Adipocyte (in vitro differentiated cells): ENCODE data around the gene AFAP1.
A peak's percentile ranks its signal among the peaks of the same experiment; 100 is the strongest.

Experiments used
- DNase-seq: peaks from one replicate; pipeline ENCODE4 v3.0.0-alpha.2; 2015; ENCODE audit warnings: low read depth
- H3K27me3 ChIP-seq: replicated peaks from 2 replicates; pipeline ENCODE4 v1.7.0; 2013; ENCODE audit warnings: mild to moderate bottlenecking, low read length, moderate library complexity; ENCODE audit not compliant: control insufficient read depth, insufficient read depth
- H3K36me3 ChIP-seq: 2 replicates; pipeline ENCODE4 v1.7.0; 2013; ENCODE audit warnings: low read length, mild to moderate bottlenecking, moderate library complexity; ENCODE audit not compliant: control insufficient read depth, insufficient read depth, severe bottlenecking
- H3K4me1 ChIP-seq: 2 replicates; pipeline ENCODE4 v1.7.0; 2013; ENCODE audit warnings: mild to moderate bottlenecking, low read length, moderate library complexity; ENCODE audit not compliant: control insufficient read depth, insufficient read depth
- H3K4me3 ChIP-seq: 2 replicates; pipeline ENCODE4 v1.7.0; 2013; ENCODE audit warnings: mild to moderate bottlenecking, low read length, moderate library complexity
- H3K9ac ChIP-seq: 2 replicates; pipeline ENCODE4 v1.7.0; 2013; ENCODE audit warnings: mild to moderate bottlenecking, low read length, moderate library complexity
- H3K9me3 ChIP-seq: 2 replicates; pipeline ENCODE4 v1.7.0; 2013; ENCODE audit warnings: mild to moderate bottlenecking, low read length, moderate library complexity; ENCODE audit not compliant: control insufficient read depth

Gene AFAP1

GRCh38 chr4:7829652-7830580 is 109.7 kb downstream of the AFAP1 start:
- H3K9me3 ChIP-seq: no peaks in the 10 kb centered on the region
- peaks cover 18% of the 10 kb centered on the region for H3K4me1 ChIP-seq
- H3K36me3 ChIP-seq: peaks cover 43% of the 10 kb centered on the region
- no peak for DNase-seq
- no peaks in the 10 kb centered on the region for H3K27me3 ChIP-seq
- H3K9ac ChIP-seq: no peak overlapping the region
- H3K4me3 ChIP-seq: no peak overlapping the region

GRCh38 chr4:7828793-7829301 is 110.8 kb downstream of the AFAP1 start:
- peak; percentile 67 for DNase-seq
- Histone ChIP-seq H3K27me3 (no peaks in the 10 kb centered on the region), H3K4me3 (peak overlapping the region; percentile 21), H3K9me3 (no peaks in the 10 kb centered on the region), H3K9ac (peak overlapping the region; percentile 18), H3K4me1 (peaks cover 26% of the 10 kb centered on the region), H3K36me3 (peaks cover 39% of the 10 kb centered on the region)

- H3K36me3 ChIP-seq: peaks cover 39% of the 10 kb centered on the region
Measured at GRCh38 chr4:7828011-7828720, 111.5 kb downstream of the AFAP1 start.

GRCh38 chr4:7827566-7827965 is 112.1 kb downstream of the AFAP1 start:
- Histone ChIP-seq H3K36me3 (peaks cover 39% of the 10 kb centered on the region), H3K9me3 (no peaks in the 10 kb centered on the region), H3K9ac (peak overlapping the region; percentile 40), H3K4me3 (no peak overlapping the region), H3K27me3 (no peaks in the 10 kb centered on the region), H3K4me1 (peaks cover 38% of the 10 kb centered on the region)
- no peak for DNase-seq

More at GRCh38 chr4:7828011-7828720, 111.5 kb downstream of the AFAP1 start:
- no peaks in the 10 kb centered on the region for H3K27me3 ChIP-seq
- no peaks in the 10 kb centered on the region for H3K9me3 ChIP-seq
- DNase-seq: peak; percentile 98
- peak overlapping the region; percentile 21 for H3K4me3 ChIP-seq
- H3K9ac ChIP-seq: peak overlapping the region; percentile 40
- H3K4me1 ChIP-seq: peaks cover 33% of the 10 kb centered on the region

- DNase-seq: no peak
- Histone ChIP-seq H3K9me3 (no peaks in the 10 kb centered on the region), H3K4me3 (no peak overlapping the region), H3K27me3 (no peaks in the 10 kb centered on the region), H3K9ac (no peak overlapping the region), H3K36me3 (peaks cover 34% of the 10 kb centered on the region), H3K4me1 (peaks cover 43% of the 10 kb centered on the region)
Measured at GRCh38 chr4:7826909-7827306, 112.8 kb downstream of the AFAP1 start.

- Histone ChIP-seq H3K9ac (no peak overlapping the region), H3K4me3 (no peak overlapping the region), H3K27me3 (no peaks in the 10 kb centered on the region), H3K9me3 (no peaks in the 10 kb centered on the region), H3K36me3 (peaks cover 28% of the 10 kb centered on the region), H3K4me1 (peaks cover 48% of the 10 kb centered on the region)
- DNase-seq: no peak
Measured at GRCh38 chr4:7826176-7826908, 113.3 kb downstream of the AFAP1 start.

GRCh38 chr4:7824218-7824617 is 115.4 kb downstream of the AFAP1 start:
- Histone ChIP-seq H3K4me1 (peaks cover 62% of the 10 kb centered on the region), H3K9ac (no peak overlapping the region), H3K36me3 (peaks cover 28% of the 10 kb centered on the region), H3K9me3 (no peaks in the 10 kb centered on the region), H3K4me3 (no peak overlapping the region), H3K27me3 (no peaks in the 10 kb centered on the region)
- peak; percentile 78 for DNase-seq

- Histone ChIP-seq H3K9me3 (no peaks in the 10 kb centered on the region), H3K4me3 (peak overlapping the region; percentile 16), H3K27me3 (no peaks in the 10 kb centered on the region), H3K4me1 (peaks cover 54% of the 10 kb centered on the region), H3K9ac (peak overlapping the region; percentile 63), H3K36me3 (peaks cover 36% of the 10 kb centered on the region)
- DNase-seq: no peak
Measured at GRCh38 chr4:7823416-7823824, 116.2 kb downstream of the AFAP1 start.

GRCh38 chr4:7822877-7823276 is 116.8 kb downstream of the AFAP1 start:
- Histone ChIP-seq H3K4me3 (no peak overlapping the region), H3K4me1 (peaks cover 49% of the 10 kb centered on the region), H3K9ac (peak overlapping the region; percentile 63), H3K9me3 (no peaks in the 10 kb centered on the region), H3K27me3 (no peaks in the 10 kb centered on the region), H3K36me3 (peaks cover 41% of the 10 kb centered on the region)
- DNase-seq: no peak

GRCh38 chr4:7822137-7822505 is 117.5 kb downstream of the AFAP1 start:
- peaks cover 46% of the 10 kb centered on the region for H3K36me3 ChIP-seq
- H3K9ac ChIP-seq: peak overlapping the region; percentile 55
- H3K27me3 ChIP-seq: no peaks in the 10 kb centered on the region
- peak overlapping the region; percentile 44 for H3K4me3 ChIP-seq
- no peaks in the 10 kb centered on the region for H3K9me3 ChIP-seq
- no peak for DNase-seq
- peaks cover 46% of the 10 kb centered on the region for H3K4me1 ChIP-seq
